ENCODE results near the gene LARP4B. TPM values are rescaled to one million over a fixed set of nuclear protein-coding genes. Genes with fewer than 3 reads are reported as not detected.

Gene LARP4B
- total and polyA plus RNA-seq, 2 experiments from 2014 or later, result 18.3 to 52.3 TPM

DNA sequence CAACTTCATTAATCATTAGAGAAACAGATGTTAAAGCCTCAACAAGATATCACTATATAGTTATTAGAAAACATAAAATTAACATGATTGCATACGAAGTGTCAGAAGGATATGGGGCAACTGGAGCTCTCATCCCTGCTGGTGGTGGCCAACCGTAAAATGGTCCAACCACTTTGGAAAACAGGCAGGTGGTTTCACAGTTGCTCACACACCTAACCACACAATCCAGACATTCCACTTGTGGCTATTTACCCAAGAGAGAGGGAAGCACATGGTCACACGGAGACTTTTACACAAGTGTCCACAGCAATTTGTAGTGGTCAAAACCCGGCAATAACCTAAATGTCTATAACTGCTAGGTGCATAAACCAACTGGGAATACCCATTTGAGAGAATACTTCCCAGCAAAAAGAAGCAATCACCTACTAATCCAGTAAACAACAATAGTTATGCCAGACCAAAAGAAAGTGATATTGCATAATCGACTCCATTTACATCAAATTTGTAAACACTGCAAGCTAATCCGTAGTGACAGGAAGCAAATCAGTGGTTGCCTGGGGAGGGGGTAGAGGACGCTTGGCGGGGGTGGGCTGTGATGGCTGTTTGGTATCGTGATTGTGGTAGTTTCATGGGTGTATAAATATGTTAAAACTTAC lies 91.8 kb downstream of the LARP4B start:
- H3K27ac Mint-ChIP-seq, result no peak overlapping the region
- Histone ChIP-seq H3K36me3 (ENCODE audit: insufficient read depth) (peaks cover 25% of the 10 kb centered on the region; the same call in 1 of the 2 replicates), H3K4me3 (no peak overlapping the region), H3F3A (replicated peaks; ENCODE audit: low read depth) (no peaks in the 10 kb centered on the region), H3K4me2 (no peak overlapping the region), H2AFZ (no peak overlapping the region), H3K4me1 (ENCODE audit: insufficient read depth) (no peaks in the 10 kb centered on the region), H3K9me2 (ENCODE audit: insufficient read depth) (no peaks in the 10 kb centered on the region), H4K20me1 (replicated peaks; ENCODE audit: insufficient read depth) (peaks cover 15% of the 10 kb centered on the region), H3K27ac (ENCODE audit: low read depth) (no peak overlapping the region), H3K79me2 (replicated peaks; ENCODE audit: insufficient read depth) (peaks cover 62% of the 10 kb centered on the region), H3K27me3 (ENCODE audit: insufficient read depth) (no peaks in the 10 kb centered on the region)
- no peaks in the 10 kb centered on the region for H3K4me1 Mint-ChIP-seq
- H3K9me3 Mint-ChIP-seq, result no peaks in the 10 kb centered on the region
- H3K27me3 Mint-ChIP-seq (ENCODE audit: insufficient read depth, low read depth, poor library complexity), result peaks cover 1% of the 10 kb centered on the region
- ATAC-seq, result no peak
- H3K36me3 Mint-ChIP-seq (ENCODE audit: low read depth), result peaks cover 41% of the 10 kb centered on the region
- no peak for TF ChIP-seq EZH2phosphoT487 (IDR thresholded peaks at IDR 0.05; ENCODE audit: unreplicated experiment)
- no peak for TF ChIP-seq POLR2AphosphoS5 (IDR thresholded peaks at IDR 0.05; ENCODE audit: low read depth)
- no peak for TF ChIP-seq JUNB (IDR thresholded peaks at IDR 0.05; ENCODE audit: unreplicated experiment)
- TF ChIP-seq, protein P1, sequence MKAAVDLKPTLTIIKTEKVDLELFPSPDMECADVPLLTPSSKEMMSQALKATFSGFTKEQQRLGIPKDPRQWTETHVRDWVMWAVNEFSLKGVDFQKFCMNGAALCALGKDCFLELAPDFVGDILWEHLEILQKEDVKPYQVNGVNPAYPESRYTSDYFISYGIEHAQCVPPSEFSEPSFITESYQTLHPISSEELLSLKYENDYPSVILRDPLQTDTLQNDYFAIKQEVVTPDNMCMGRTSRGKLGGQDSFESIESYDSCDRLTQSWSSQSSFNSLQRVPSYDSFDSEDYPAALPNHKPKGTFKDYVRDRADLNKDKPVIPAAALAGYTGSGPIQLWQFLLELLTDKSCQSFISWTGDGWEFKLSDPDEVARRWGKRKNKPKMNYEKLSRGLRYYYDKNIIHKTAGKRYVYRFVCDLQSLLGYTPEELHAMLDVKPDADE (IDR thresholded peaks at IDR 0.05), result no peak
- TF ChIP-seq ZNF114 (CRISPR knock-in tag; IDR thresholded peaks at IDR 0.05), result no peak
- no peak for TF ChIP-seq ZNF331 (CRISPR knock-in tag; IDR thresholded peaks at IDR 0.05; ENCODE audit: low read depth)
- no peak for TF ChIP-seq EZH2 (IDR thresholded peaks at IDR 0.05; ENCODE audit: low read depth, unreplicated experiment)
- TF ChIP-seq, protein P2, sequence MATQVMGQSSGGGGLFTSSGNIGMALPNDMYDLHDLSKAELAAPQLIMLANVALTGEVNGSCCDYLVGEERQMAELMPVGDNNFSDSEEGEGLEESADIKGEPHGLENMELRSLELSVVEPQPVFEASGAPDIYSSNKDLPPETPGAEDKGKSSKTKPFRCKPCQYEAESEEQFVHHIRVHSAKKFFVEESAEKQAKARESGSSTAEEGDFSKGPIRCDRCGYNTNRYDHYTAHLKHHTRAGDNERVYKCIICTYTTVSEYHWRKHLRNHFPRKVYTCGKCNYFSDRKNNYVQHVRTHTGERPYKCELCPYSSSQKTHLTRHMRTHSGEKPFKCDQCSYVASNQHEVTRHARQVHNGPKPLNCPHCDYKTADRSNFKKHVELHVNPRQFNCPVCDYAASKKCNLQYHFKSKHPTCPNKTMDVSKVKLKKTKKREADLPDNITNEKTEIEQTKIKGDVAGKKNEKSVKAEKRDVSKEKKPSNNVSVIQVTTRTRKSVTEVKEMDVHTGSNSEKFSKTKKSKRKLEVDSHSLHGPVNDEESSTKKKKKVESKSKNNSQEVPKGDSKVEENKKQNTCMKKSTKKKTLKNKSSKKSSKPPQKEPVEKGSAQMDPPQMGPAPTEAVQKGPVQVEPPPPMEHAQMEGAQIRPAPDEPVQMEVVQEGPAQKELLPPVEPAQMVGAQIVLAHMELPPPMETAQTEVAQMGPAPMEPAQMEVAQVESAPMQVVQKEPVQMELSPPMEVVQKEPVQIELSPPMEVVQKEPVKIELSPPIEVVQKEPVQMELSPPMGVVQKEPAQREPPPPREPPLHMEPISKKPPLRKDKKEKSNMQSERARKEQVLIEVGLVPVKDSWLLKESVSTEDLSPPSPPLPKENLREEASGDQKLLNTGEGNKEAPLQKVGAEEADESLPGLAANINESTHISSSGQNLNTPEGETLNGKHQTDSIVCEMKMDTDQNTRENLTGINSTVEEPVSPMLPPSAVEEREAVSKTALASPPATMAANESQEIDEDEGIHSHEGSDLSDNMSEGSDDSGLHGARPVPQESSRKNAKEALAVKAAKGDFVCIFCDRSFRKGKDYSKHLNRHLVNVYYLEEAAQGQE (IDR thresholded peaks at IDR 0.05; ENCODE audit: unreplicated experiment), result no peak
- TF ChIP-seq, protein P3, sequence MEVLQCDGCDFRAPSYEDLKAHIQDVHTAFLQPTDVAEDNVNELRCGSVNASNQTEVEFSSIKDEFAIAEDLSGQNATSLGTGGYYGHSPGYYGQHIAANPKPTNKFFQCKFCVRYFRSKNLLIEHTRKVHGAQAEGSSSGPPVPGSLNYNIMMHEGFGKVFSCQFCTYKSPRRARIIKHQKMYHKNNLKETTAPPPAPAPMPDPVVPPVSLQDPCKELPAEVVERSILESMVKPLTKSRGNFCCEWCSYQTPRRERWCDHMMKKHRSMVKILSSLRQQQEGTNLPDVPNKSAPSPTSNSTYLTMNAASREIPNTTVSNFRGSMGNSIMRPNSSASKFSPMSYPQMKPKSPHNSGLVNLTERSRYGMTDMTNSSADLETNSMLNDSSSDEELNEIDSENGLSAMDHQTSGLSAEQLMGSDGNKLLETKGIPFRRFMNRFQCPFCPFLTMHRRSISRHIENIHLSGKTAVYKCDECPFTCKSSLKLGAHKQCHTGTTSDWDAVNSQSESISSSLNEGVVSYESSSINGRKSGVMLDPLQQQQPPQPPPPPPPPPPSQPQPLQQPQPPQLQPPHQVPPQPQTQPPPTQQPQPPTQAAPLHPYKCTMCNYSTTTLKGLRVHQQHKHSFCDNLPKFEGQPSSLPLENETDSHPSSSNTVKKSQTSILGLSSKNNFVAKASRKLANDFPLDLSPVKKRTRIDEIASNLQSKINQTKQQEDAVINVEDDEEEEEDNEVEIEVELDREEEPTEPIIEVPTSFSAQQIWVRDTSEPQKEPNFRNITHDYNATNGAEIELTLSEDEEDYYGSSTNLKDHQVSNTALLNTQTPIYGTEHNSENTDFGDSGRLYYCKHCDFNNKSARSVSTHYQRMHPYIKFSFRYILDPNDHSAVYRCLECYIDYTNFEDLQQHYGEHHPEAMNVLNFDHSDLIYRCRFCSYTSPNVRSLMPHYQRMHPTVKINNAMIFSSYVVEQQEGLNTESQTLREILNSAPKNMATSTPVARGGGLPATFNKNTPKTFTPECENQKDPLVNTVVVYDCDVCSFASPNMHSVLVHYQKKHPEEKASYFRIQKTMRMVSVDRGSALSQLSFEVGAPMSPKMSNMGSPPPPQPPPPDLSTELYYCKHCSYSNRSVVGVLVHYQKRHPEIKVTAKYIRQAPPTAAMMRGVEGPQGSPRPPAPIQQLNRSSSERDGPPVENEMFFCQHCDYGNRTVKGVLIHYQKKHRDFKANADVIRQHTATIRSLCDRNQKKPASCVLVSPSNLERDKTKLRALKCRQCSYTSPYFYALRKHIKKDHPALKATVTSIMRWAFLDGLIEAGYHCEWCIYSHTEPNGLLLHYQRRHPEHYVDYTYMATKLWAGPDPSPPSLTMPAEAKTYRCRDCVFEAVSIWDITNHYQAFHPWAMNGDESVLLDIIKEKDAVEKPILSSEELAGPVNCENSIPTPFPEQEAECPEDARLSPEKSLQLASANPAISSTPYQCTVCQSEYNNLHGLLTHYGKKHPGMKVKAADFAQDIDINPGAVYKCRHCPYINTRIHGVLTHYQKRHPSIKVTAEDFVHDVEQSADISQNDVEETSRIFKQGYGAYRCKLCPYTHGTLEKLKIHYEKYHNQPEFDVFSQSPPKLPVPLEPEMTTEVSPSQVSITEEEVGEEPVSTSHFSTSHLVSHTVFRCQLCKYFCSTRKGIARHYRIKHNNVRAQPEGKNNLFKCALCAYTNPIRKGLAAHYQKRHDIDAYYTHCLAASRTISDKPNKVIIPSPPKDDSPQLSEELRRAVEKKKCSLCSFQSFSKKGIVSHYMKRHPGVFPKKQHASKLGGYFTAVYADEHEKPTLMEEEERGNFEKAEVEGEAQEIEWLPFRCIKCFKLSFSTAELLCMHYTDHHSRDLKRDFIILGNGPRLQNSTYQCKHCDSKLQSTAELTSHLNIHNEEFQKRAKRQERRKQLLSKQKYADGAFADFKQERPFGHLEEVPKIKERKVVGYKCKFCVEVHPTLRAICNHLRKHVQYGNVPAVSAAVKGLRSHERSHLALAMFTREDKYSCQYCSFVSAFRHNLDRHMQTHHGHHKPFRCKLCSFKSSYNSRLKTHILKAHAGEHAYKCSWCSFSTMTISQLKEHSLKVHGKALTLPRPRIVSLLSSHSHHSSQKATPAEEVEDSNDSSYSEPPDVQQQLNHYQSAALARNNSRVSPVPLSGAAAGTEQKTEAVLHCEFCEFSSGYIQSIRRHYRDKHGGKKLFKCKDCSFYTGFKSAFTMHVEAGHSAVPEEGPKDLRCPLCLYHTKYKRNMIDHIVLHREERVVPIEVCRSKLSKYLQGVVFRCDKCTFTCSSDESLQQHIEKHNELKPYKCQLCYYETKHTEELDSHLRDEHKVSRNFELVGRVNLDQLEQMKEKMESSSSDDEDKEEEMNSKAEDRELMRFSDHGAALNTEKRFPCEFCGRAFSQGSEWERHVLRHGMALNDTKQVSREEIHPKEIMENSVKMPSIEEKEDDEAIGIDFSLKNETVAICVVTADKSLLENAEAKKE (CRISPR knock-in tag; IDR thresholded peaks at IDR 0.05), result no peak
- no peak for TF ChIP-seq CREB1 (CRISPR knock-in tag; IDR thresholded peaks at IDR 0.05; ENCODE audit: low read depth)
- no peak for TF ChIP-seq STAT1 (IDR thresholded peaks at IDR 0.05; ENCODE audit: unreplicated experiment)
- TF ChIP-seq, protein P4, sequence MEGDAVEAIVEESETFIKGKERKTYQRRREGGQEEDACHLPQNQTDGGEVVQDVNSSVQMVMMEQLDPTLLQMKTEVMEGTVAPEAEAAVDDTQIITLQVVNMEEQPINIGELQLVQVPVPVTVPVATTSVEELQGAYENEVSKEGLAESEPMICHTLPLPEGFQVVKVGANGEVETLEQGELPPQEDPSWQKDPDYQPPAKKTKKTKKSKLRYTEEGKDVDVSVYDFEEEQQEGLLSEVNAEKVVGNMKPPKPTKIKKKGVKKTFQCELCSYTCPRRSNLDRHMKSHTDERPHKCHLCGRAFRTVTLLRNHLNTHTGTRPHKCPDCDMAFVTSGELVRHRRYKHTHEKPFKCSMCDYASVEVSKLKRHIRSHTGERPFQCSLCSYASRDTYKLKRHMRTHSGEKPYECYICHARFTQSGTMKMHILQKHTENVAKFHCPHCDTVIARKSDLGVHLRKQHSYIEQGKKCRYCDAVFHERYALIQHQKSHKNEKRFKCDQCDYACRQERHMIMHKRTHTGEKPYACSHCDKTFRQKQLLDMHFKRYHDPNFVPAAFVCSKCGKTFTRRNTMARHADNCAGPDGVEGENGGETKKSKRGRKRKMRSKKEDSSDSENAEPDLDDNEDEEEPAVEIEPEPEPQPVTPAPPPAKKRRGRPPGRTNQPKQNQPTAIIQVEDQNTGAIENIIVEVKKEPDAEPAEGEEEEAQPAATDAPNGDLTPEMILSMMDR (conservative IDR thresholded peaks at IDR 0.05; ENCODE audit: low read depth in 2 of 2), result no peak
- no peak for TF ChIP-seq NANOG (IDR thresholded peaks at IDR 0.05; ENCODE audit: borderline replicate concordance)
- DNase-seq (ENCODE audit: low spot score), result no peak
- H3K4me3 Mint-ChIP-seq, result no peak overlapping the region
